GM12878 (cell line): ENCODE data around the gene MRPS35. TPM values are rescaled to one million over a fixed set of nuclear protein-coding genes. Genes with fewer than 3 reads are reported as not detected.

Experiments used
- ATAC-seq: fragments of 200-7000 bp; cut with Tn5 transposase; 3 replicates; pipeline ENCODE4 v1.9.1; 2020; ENCODE audit warnings: mild to moderate bottlenecking, moderate library complexity
- BruUV-seq: library from RNA; stranded (reverse); fragments of 400-500 nt; replicated peaks from 2 replicates; lab custom pipeline; 2021; lab: Mats Ljungman, UMichigan
- CTCF ChIA-PET: fragments of 300-600 bp; sonication (Branson Sonifier 250); formaldehyde crosslinking; extraction: SDS; loops from one replicate; lab custom pipeline; 2021; ENCODE audit warnings: inconsistent platforms; lab: Yijun Ruan, JAX
- POLR2A ChIA-PET: fragments of 350-600 bp; formaldehyde crosslinking; extraction: SDS; loops from one replicate; lab custom pipeline; 2021; ENCODE audit warnings: inconsistent platforms; lab: Charles Lee
- RAD21 ChIA-PET: fragments of 300-600 bp; sonication (Branson Sonifier 250); formaldehyde crosslinking; loops from one replicate; lab custom pipeline; 2023; ENCODE audit warnings: antibody characterized with exemption; ENCODE audit not compliant: unreplicated experiment; lab: Charles Lee
- SMC1A ChIA-PET: fragments of 300-600 bp; sonication (Branson Sonifier 250); formaldehyde crosslinking; loops from one replicate; lab custom pipeline; 2023; ENCODE audit not compliant: unreplicated experiment, uncharacterized antibody; lab: Charles Lee
- DNase-seq: peaks from one replicate; pipeline ENCODE4 v3.0.0-alpha.2; 2011; ENCODE audit warnings: low read depth, low spot score
- FAIRE-seq: peaks from 3 replicates; lab custom pipeline; 2011; peaks lifted over from hg19 to GRCh38; lab: Jason Lieb, UNC
- H2AFZ ChIP-seq: 2 replicates; pipeline ENCODE4 v1.6.0; 2011; ENCODE audit warnings: low read depth, low read length, control low read depth; ENCODE audit not compliant: control insufficient read depth
- H3K27ac ChIP-seq: 2 replicates; pipeline ENCODE4 v1.5.1; 2011; ENCODE audit warnings: control low read depth; ENCODE audit not compliant: control insufficient read depth, insufficient read depth
- H3K27me3 ChIP-seq, 2 experiments: replicated peaks in 1 of 2; 2 replicates each; pipeline versions ENCODE4 v1.6.0 to v1.6.1; 2011; ENCODE audit warnings: low read length in 1 of 2; ENCODE audit not compliant: control insufficient read depth in 2 of 2, insufficient read depth in 2 of 2
- H3K36me3 ChIP-seq, 2 experiments: 2 replicates each; pipeline ENCODE4 v1.5.1; 2011; ENCODE audit warnings: low read length in 1 of 2; ENCODE audit not compliant: control insufficient read depth in 2 of 2, insufficient read depth in 2 of 2
- H3K4me1 ChIP-seq: 2 replicates; pipeline ENCODE4 v1.6.1; 2011; ENCODE audit warnings: mild to moderate bottlenecking, low read length, moderate library complexity, mixed read lengths; ENCODE audit not compliant: control insufficient read depth, insufficient read depth
- H3K4me2 ChIP-seq: 2 replicates; pipeline ENCODE4 v1.6.0; 2011; ENCODE audit warnings: control low read depth; ENCODE audit not compliant: control insufficient read depth, insufficient read depth
- H3K4me3 ChIP-seq: fragments of 200-600 bp; sonication (generic); 2 replicates; pipeline ENCODE4 v1.5.1; 2016
- H3K79me2 ChIP-seq: 2 replicates; pipeline ENCODE4 v1.6.0; 2011; ENCODE audit warnings: low read length; ENCODE audit not compliant: control insufficient read depth, insufficient read depth
- H3K9ac ChIP-seq: 2 replicates; pipeline ENCODE4 v1.8.0; 2011; ENCODE audit warnings: low read length, control low read depth, mixed read lengths; ENCODE audit not compliant: control insufficient read depth, insufficient read depth
- H3K9me3 ChIP-seq: replicated peaks from 3 replicates; pipeline ENCODE4 v1.5.1; 2011; ENCODE audit warnings: mild to moderate bottlenecking, low read length; ENCODE audit not compliant: control insufficient read depth, insufficient read depth
- H4K20me1 ChIP-seq: 2 replicates; pipeline ENCODE4 v1.6.0; 2011; ENCODE audit not compliant: control insufficient read depth, insufficient read depth
- CBX5 ChIP-seq: sonication (generic); IDR thresholded peaks from 2 replicates; pipeline ENCODE4 v1.6.1; 2016; ENCODE audit warnings: low read depth, moderate library complexity, mild to moderate bottlenecking, inconsistent platforms
- ESRRA ChIP-seq: IDR thresholded peaks from 2 replicates; pipeline ENCODE4 v1.6.1; 2012; ENCODE audit warnings: mild to moderate bottlenecking, low read length, improper control_type of control experiment
- NFXL1 ChIP-seq: fragments of 450-650 bp; IDR thresholded peaks from 2 replicates; pipeline ENCODE4 v1.6.1; 2017; ENCODE audit warnings: antibody characterized with exemption, mild to moderate bottlenecking, borderline replicate concordance
- NFYB ChIP-seq: IDR thresholded peaks from 2 replicates; pipeline ENCODE4 v1.6.1; 2011; ENCODE audit warnings: low read depth, mild to moderate bottlenecking, low read length, improper control_type of control experiment, moderate library complexity; ENCODE audit not compliant: insufficient read depth
- NRF1 ChIP-seq: conservative IDR thresholded peaks from 2 replicates; pipeline ENCODE4 v1.6.1; 2011; ENCODE audit warnings: mild to moderate bottlenecking, low read depth, low read length, improper control_type of control experiment
- POLR2A ChIP-seq: IDR thresholded peaks from 2 replicates; pipeline ENCODE4 v1.6.1; 2011; ENCODE audit warnings: low read depth, mild to moderate bottlenecking, low read length
- SMAD1 ChIP-seq: fragments of 450-650 bp; IDR thresholded peaks from 2 replicates; pipeline ENCODE4 v1.6.1; 2018; ENCODE audit warnings: mild to moderate bottlenecking, low read depth; ENCODE audit not compliant: partially characterized antibody
- SPI1 ChIP-seq: IDR thresholded peaks from 2 replicates; pipeline ENCODE4 v1.6.1; 2011; ENCODE audit warnings: low read depth, mild to moderate bottlenecking, low read length, moderate library complexity, borderline replicate concordance; ENCODE audit not compliant: insufficient read depth
- WGBS: methylation state at CpG from one replicate; pipeline ENCODE4 v1.1.6; 2016; ENCODE audit warnings: low lambda C conversion rate; ENCODE audit not compliant: insufficient replicate concordance, insufficient coverage; ENCODE audit errors: missing lambda C conversion rate; 5-methylcytosine and 5-hydroxymethylcytosine counted together
- in situ Hi-C: fragments of 300-500 bp; cut with MboI; formaldehyde crosslinking; loops from 9 replicates; pipeline ENCODE4 v1.14.3; 2018; ENCODE audit warnings: mixed read lengths
- intact Hi-C: fragments of 100-400 bp; cut with micrococcal nuclease; formaldehyde crosslinking; loops from one replicate; pipeline ENCODE4 v1.14.2; 2022; ENCODE audit not compliant: unreplicated experiment
- polyA plus RNA-seq, 11 experiments: library from polyadenylated mRNA; depleted of rRNA in 4 of 11; unstranded in 6 of 11; stranded (reverse) in 5 of 11; fragments of >200 nt; fragmentation: Nextera tagmentation in 4 of 11; fragmentation: Illumina TruSeq in 1 of 11; extraction: Ambion mirVana in 4 of 11; extraction: Trizol in 1 of 11; gene quantifications; 1 replicate in 1 of 11; 2 replicates in 10 of 11; pipeline versions ENCODE4 v1.2.1 to v1.2.3, GENCODE V29; 2011 to 2016; ENCODE audit warnings: inconsistent platforms in 2 of 11, missing spikeins in 2 of 11, low read depth in 1 of 11
- total RNA-seq, 4 experiments: library from RNA; depleted of rRNA in 3 of 4; stranded (reverse); fragments of >200 nt in 3 of 4; fragmentation: Illumina TruSeq in 1 of 4; extraction: Trizol in 1 of 4; gene quantifications; 2 replicates each; pipeline versions ENCODE4 v1.2.1 to v1.2.3, GENCODE V29; 2013 to 2021
- TF ChIP-seq, protein P1 (sequence below): fragments of 450-650 bp; IDR thresholded peaks from 2 replicates; pipeline ENCODE4 v1.6.1; 2017; ENCODE audit warnings: mild to moderate bottlenecking
- TF ChIP-seq, protein P2 (sequence below): IDR thresholded peaks from 2 replicates; pipeline ENCODE4 v1.6.1; 2011; ENCODE audit warnings: borderline replicate concordance, low read depth, mild to moderate bottlenecking, moderate library complexity, low read length; ENCODE audit not compliant: insufficient read depth, poor library complexity, severe bottlenecking
- TF ChIP-seq, protein P3 (sequence below): IDR thresholded peaks from 2 replicates; pipeline ENCODE4 v1.6.1; 2012; ENCODE audit warnings: low read depth, low read length, improper control_type of control experiment

The MRPS35 gene
- total and polyA plus RNA-seq, 10 of the 15 experiments (the other 5 are each of a cell fraction or from before 2014, with no cell fraction given): 45.7 to 111 (median 67.1) TPM

DNA sequence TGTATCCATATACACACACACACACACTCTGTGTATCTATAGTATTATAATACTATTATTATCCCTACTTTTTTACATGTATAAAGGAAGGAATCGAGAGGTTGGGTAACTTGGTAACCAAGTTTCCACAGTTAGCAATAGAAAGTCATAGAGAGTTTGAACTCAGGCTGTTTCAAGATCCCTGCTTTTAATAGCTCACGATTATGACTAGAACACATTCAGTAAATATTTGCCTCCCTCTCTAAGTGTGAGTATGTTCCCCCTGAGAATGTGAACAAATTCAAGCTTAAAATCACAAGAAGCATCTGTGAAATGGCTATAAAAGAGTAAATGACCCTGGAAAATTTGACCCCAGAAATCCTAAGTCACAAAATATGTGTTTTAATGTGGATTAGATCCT is 25.4 kb upstream of the MRPS35 start:
- Histone ChIP-seq H2AFZ (no peak overlapping the region), H3K9me3 (no peaks in the 10 kb centered on the region), H3K79me2 (no peaks in the 10 kb centered on the region), H3K4me1 (no peaks in the 10 kb centered on the region), H3K4me3 (no peak overlapping the region), H4K20me1 (no peaks in the 10 kb centered on the region), H3K27ac (no peak overlapping the region), H3K36me3 (no peaks in the 10 kb centered on the region; a peak in 1 of 4 replicates), H3K4me2 (no peak overlapping the region), H3K27me3 (no peaks in the 10 kb centered on the region), H3K9ac (no peak overlapping the region)
- no TSS peak for BruUV-seq
- SMC1A ChIA-PET: interaction anchor here (0.5 to 1.3 kb wide), 2 partner anchors 26 to 240 kb away, joined by 3 to 4 read pairs; no protein-coding TSS in a partner anchor
- POLR2A ChIA-PET: no interaction called here
- 75% methylated on average over 2 of the region's 2 CpGs for WGBS
- intact Hi-C loops (no loop called here), in situ Hi-C loops (no loop called here)
- FAIRE-seq (no peak), DNase-seq (no peak), ATAC-seq (no peak)
- RAD21 ChIA-PET: no interaction called here
- CTCF ChIA-PET: interaction anchor here (0.7 to 0.8 kb wide), 2 partner anchors 33 to 300 kb away, joined by 3 read pairs; no protein-coding TSS in a partner anchor
- no peak for TF ChIP-seq SPI1
- TF ChIP-seq ESRRA: no peak
- TF ChIP-seq NFYB: no peak

DNA sequence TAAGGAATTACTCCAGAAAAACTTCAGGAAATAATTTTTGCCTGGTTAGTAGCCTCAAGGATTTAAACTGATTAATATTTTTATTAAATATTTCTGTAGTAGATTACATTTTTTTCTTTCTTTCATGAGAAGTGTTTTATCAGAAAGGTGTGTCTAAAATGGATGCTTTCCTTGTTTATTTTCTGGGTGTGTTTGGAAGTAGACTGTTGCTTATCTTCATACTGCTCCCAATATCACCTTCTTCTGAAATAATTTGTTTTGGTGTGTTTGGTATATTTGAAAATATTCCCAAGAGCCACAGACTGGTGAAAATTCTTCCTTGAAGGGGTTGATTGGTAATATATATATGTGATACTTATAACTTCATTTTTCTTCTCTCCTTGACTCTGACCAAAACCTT is 24.5 kb upstream of the MRPS35 start:
- FAIRE-seq (no peak), DNase-seq (no peak), ATAC-seq (no peak)
- RAD21 ChIA-PET: no interaction called here
- H3K9ac ChIP-seq: no peak overlapping the region
- no peaks in the 10 kb centered on the region for H3K79me2 ChIP-seq
- CTCF ChIA-PET: no interaction called here
- intact Hi-C loops: no loop called here
- TF ChIP-seq NRF1: no peak
- TF ChIP-seq, protein P1, sequence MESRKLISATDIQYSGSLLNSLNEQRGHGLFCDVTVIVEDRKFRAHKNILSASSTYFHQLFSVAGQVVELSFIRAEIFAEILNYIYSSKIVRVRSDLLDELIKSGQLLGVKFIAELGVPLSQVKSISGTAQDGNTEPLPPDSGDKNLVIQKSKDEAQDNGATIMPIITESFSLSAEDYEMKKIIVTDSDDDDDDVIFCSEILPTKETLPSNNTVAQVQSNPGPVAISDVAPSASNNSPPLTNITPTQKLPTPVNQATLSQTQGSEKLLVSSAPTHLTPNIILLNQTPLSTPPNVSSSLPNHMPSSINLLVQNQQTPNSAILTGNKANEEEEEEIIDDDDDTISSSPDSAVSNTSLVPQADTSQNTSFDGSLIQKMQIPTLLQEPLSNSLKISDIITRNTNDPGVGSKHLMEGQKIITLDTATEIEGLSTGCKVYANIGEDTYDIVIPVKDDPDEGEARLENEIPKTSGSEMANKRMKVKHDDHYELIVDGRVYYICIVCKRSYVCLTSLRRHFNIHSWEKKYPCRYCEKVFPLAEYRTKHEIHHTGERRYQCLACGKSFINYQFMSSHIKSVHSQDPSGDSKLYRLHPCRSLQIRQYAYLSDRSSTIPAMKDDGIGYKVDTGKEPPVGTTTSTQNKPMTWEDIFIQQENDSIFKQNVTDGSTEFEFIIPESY: no peak
- TF ChIP-seq SMAD1: no peak
- TF ChIP-seq CBX5: no peak
- TF ChIP-seq NFXL1: no peak
- TF ChIP-seq, protein P2, sequence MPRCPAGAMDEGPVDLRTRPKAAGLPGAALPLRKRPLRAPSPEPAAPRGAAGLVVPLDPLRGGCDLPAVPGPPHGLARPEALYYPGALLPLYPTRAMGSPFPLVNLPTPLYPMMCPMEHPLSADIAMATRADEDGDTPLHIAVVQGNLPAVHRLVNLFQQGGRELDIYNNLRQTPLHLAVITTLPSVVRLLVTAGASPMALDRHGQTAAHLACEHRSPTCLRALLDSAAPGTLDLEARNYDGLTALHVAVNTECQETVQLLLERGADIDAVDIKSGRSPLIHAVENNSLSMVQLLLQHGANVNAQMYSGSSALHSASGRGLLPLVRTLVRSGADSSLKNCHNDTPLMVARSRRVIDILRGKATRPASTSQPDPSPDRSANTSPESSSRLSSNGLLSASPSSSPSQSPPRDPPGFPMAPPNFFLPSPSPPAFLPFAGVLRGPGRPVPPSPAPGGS: no peak
- TF ChIP-seq, protein P3, sequence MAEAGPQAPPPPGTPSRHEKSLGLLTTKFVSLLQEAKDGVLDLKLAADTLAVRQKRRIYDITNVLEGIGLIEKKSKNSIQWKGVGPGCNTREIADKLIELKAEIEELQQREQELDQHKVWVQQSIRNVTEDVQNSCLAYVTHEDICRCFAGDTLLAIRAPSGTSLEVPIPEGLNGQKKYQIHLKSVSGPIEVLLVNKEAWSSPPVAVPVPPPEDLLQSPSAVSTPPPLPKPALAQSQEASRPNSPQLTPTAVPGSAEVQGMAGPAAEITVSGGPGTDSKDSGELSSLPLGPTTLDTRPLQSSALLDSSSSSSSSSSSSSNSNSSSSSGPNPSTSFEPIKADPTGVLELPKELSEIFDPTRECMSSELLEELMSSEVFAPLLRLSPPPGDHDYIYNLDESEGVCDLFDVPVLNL: no peak
- TF ChIP-seq POLR2A: no peak
- BruUV-seq: no TSS peak
- H3K27me3 ChIP-seq: no peaks in the 10 kb centered on the region
- POLR2A ChIA-PET: no interaction called here
- no peak overlapping the region for H2AFZ ChIP-seq
- H3K4me1 ChIP-seq: no peaks in the 10 kb centered on the region
- H4K20me1 ChIP-seq: no peaks in the 10 kb centered on the region
- H3K27ac ChIP-seq: no peak overlapping the region
- SMC1A ChIA-PET: no interaction called here
- in situ Hi-C loops: no loop called here
- no peaks in the 10 kb centered on the region; a peak in 2 of 4 replicates for H3K36me3 ChIP-seq
- no peak overlapping the region for H3K4me2 ChIP-seq
- no peaks in the 10 kb centered on the region for H3K9me3 ChIP-seq
- H3K4me3 ChIP-seq: no peak overlapping the region
